Cerebellar nuclear complex (tissue), 1 donor: Measurements from ENCODE around the gene GLRX3.

Experiments used
- DNase-seq, 2 experiments: peaks; one replicate each; lab custom pipeline; 2025; lab: John Stamatoyannopoulos, UW

Gene GLRX3

GRCh38 chr10:130208807-130209206 is 72.6 kb downstream of the GLRX3 start:
- DNase-seq: no peak

GRCh38 chr10:130212746-130213145 is 76.6 kb downstream of the GLRX3 start:
- DNase-seq: no peak

GRCh38 chr10:130213286-130214080 is 77.3 kb downstream of the GLRX3 start:
- DNase-seq: no peak

GRCh38 chr10:130214431-130214830 is 78.2 kb downstream of the GLRX3 start:
- no peak for DNase-seq

- no peak for DNase-seq
These were observed 79.2 kb downstream of the GLRX3 start for GRCh38 chr10:130215151-130215930.

- no peak for DNase-seq
These were observed 79.7 kb downstream of the GLRX3 start for GRCh38 chr10:130215931-130216231.

- no peak for DNase-seq
These were observed 82.0 kb downstream of the GLRX3 start for GRCh38 chr10:130218181-130218641.

GRCh38 chr10:130218936-130219335 is 82.7 kb downstream of the GLRX3 start:
- no peak for DNase-seq

- DNase-seq: no peak
These were observed 84.3 kb downstream of the GLRX3 start for GRCh38 chr10:130220251-130221185.

GRCh38 chr10:130221456-130222375 is 85.5 kb downstream of the GLRX3 start:
- DNase-seq: no peak

- DNase-seq: no peak
These were observed 86.2 kb downstream of the GLRX3 start for GRCh38 chr10:130222381-130222780.

- DNase-seq: no peak
These were observed 88.0 kb downstream of the GLRX3 start for GRCh38 chr10:130224228-130224627.

- no peak for DNase-seq
These were observed 89.8 kb downstream of the GLRX3 start for GRCh38 chr10:130226012-130226411.

- no peak for DNase-seq
These were observed 91.7 kb downstream of the GLRX3 start for GRCh38 chr10:130227883-130228282.
